ENCODE data around the gene CA12.

CA12 gene

GRCh38 chr15:63411866-63412265, 30.2 kb upstream of the CA12 start:
- TF ChIP-seq JUND (IDR thresholded peaks at IDR 0.05; ENCODE audit: low read depth), result no peak
- in situ Hi-C loops (cut with HindIII; ENCODE audit: low pct_unique_long_range_greater_than_20kb, low sequenced_read_pairs), result no loop called here
- no peak for DNase-seq (ENCODE audit: low read depth in 1 of 2, low spot score in 1 of 2)

- in situ Hi-C loops (cut with HindIII; ENCODE audit: low pct_unique_long_range_greater_than_20kb, low sequenced_read_pairs), result no loop called here
Measured at GRCh38 chr15:63409179-63409578, 27.5 kb upstream of the CA12 start.

GRCh38 chr15:63408524-63408923, 26.9 kb upstream of the CA12 start:
- no peak for DNase-seq (ENCODE audit: low read depth in 1 of 2, low spot score in 1 of 2)
- no peak for TF ChIP-seq JUND (IDR thresholded peaks at IDR 0.05; ENCODE audit: low read depth)
- in situ Hi-C loops (cut with HindIII; ENCODE audit: low pct_unique_long_range_greater_than_20kb, low sequenced_read_pairs), result no loop called here

More at GRCh38 chr15:63409179-63409578, 27.5 kb upstream of the CA12 start:
- DNase-seq (ENCODE audit: low read depth in 1 of 2, low spot score in 1 of 2), result no peak
- TF ChIP-seq JUND (IDR thresholded peaks at IDR 0.05; ENCODE audit: low read depth), result no peak

- no peak for TF ChIP-seq JUND (IDR thresholded peaks at IDR 0.05; ENCODE audit: low read depth)
- DNase-seq (ENCODE audit: low read depth in 1 of 2, low spot score in 1 of 2), result peak in 1 of 2 experiments; percentile 37
- in situ Hi-C loops (cut with HindIII; ENCODE audit: low pct_unique_long_range_greater_than_20kb, low sequenced_read_pairs), result no loop called here
Measured at GRCh38 chr15:63407612-63408011, 26.0 kb upstream of the CA12 start.

- no peak for TF ChIP-seq JUND (IDR thresholded peaks at IDR 0.05; ENCODE audit: low read depth)
- in situ Hi-C loops (cut with HindIII; ENCODE audit: low pct_unique_long_range_greater_than_20kb, low sequenced_read_pairs), result no loop called here
- no peak for DNase-seq (ENCODE audit: low read depth in 1 of 2, low spot score in 1 of 2)
Measured at GRCh38 chr15:63405683-63406390, 24.2 kb upstream of the CA12 start.

- in situ Hi-C loops (cut with HindIII; ENCODE audit: low pct_unique_long_range_greater_than_20kb, low sequenced_read_pairs), result no loop called here
- DNase-seq (ENCODE audit: low read depth in 1 of 2, low spot score in 1 of 2), result no peak
- TF ChIP-seq JUND (IDR thresholded peaks at IDR 0.05; ENCODE audit: low read depth), result no peak
Measured at GRCh38 chr15:63405159-63405558, 23.5 kb upstream of the CA12 start.

GRCh38 chr15:63403254-63403945, 21.8 kb upstream of the CA12 start:
- no peak for TF ChIP-seq JUND (IDR thresholded peaks at IDR 0.05; ENCODE audit: low read depth)
- peak in 1 of 2 experiments; percentile 73 for DNase-seq (ENCODE audit: low read depth in 1 of 2, low spot score in 1 of 2)
- in situ Hi-C loops (cut with HindIII; ENCODE audit: low pct_unique_long_range_greater_than_20kb, low sequenced_read_pairs), result no loop called here

GRCh38 chr15:63402498-63403253, 21.0 kb upstream of the CA12 start:
- in situ Hi-C loops (cut with HindIII; ENCODE audit: low pct_unique_long_range_greater_than_20kb, low sequenced_read_pairs), result no loop called here
- no peak for TF ChIP-seq JUND (IDR thresholded peaks at IDR 0.05; ENCODE audit: low read depth)
- DNase-seq (ENCODE audit: low read depth in 1 of 2, low spot score in 1 of 2), result peak in 1 of 2 experiments; percentile 59

GRCh38 chr15:63401714-63402497, 20.3 kb upstream of the CA12 start:
- in situ Hi-C loops (cut with HindIII; ENCODE audit: low pct_unique_long_range_greater_than_20kb, low sequenced_read_pairs), result no loop called here
- no peak for TF ChIP-seq JUND (IDR thresholded peaks at IDR 0.05; ENCODE audit: low read depth)
- DNase-seq (ENCODE audit: low read depth in 1 of 2, low spot score in 1 of 2), result no peak

GRCh38 chr15:63401078-63401477, 19.4 kb upstream of the CA12 start:
- in situ Hi-C loops (cut with HindIII; ENCODE audit: low pct_unique_long_range_greater_than_20kb, low sequenced_read_pairs), result no loop called here
- no peak for TF ChIP-seq JUND (IDR thresholded peaks at IDR 0.05; ENCODE audit: low read depth)
- no peak for DNase-seq (ENCODE audit: low read depth in 1 of 2, low spot score in 1 of 2)

GRCh38 chr15:63398456-63398855, 16.8 kb upstream of the CA12 start:
- no peak for TF ChIP-seq JUND (IDR thresholded peaks at IDR 0.05; ENCODE audit: low read depth)
- no peak for DNase-seq (ENCODE audit: low read depth in 1 of 2, low spot score in 1 of 2)
- in situ Hi-C loops (cut with HindIII; ENCODE audit: low pct_unique_long_range_greater_than_20kb, low sequenced_read_pairs), result no loop called here
